Panc1 (cell line): ENCODE results near the gene ASCC1. TPM values are rescaled to one million over a fixed set of nuclear protein-coding genes. Genes with fewer than 3 reads are reported as not detected.

Experiments
- ATAC-seq: fragments of 200-7000 bp; cut with Tn5 transposase; 2 replicates; pipeline ENCODE4 v1.9.1; 2020; ENCODE audit warnings: mild to moderate bottlenecking, moderate library complexity
- BruUV-seq: library from RNA; stranded (reverse); fragments of 400-500 nt; replicated peaks from 2 replicates; lab custom pipeline; 2021; lab: Mats Ljungman, UMichigan
- CTCF ChIA-PET: fragments of 300-600 bp; sonication (Branson Sonifier 250); formaldehyde crosslinking; loops from one replicate; lab custom pipeline; 2022; ENCODE audit warnings: antibody characterized with exemption; lab: Charles Lee
- POLR2A ChIA-PET: fragments of 300-600 bp; sonication (Branson Sonifier 250); formaldehyde crosslinking; loops from one replicate; lab custom pipeline; 2022; ENCODE audit warnings: antibody characterized with exemption; lab: Charles Lee
- DNase-seq: peaks from one replicate; pipeline ENCODE4 v3.0.0-alpha.2; 2010; ENCODE audit warnings: low read depth, low spot score
- H3K27ac ChIP-seq: 2 replicates; pipeline ENCODE4 v1.5.1; 2011; ENCODE audit warnings: mild to moderate bottlenecking, low read length, inconsistent platforms
- H3K27me3 ChIP-seq: fragments of 200-500 bp; sonication (Bioruptor generic); 2 replicates; pipeline ENCODE4 v1.6.0; 2014; ENCODE audit warnings: low read length, inconsistent platforms; ENCODE audit not compliant: control insufficient read depth, insufficient read depth
- H3K36me3 ChIP-seq: fragments of 200-500 bp; sonication (Bioruptor generic); 2 replicates; pipeline ENCODE4 v1.5.1; 2014; ENCODE audit warnings: inconsistent platforms, mild to moderate bottlenecking, low read length, moderate library complexity; ENCODE audit not compliant: control insufficient read depth, insufficient read depth
- H3K4me1 ChIP-seq: 2 replicates; pipeline ENCODE4 v1.5.1; 2011; ENCODE audit warnings: inconsistent platforms, mild to moderate bottlenecking, low read length, moderate library complexity; ENCODE audit not compliant: control insufficient read depth, insufficient read depth
- H3K4me3 ChIP-seq, 2 experiments: 2 replicates each; pipeline ENCODE4 v1.5.1; 2011 to 2012; ENCODE audit warnings: low read depth in 2 of 2, low read length in 2 of 2, mild to moderate bottlenecking in 2 of 2, inconsistent platforms in 1 of 2, moderate library complexity in 1 of 2
- H3K9me3 ChIP-seq: fragments of 200-500 bp; sonication (Bioruptor generic); 2 replicates; pipeline ENCODE4 v1.5.1; 2014; ENCODE audit warnings: low read depth, mild to moderate bottlenecking, inconsistent platforms, low read length, moderate library complexity; ENCODE audit not compliant: control insufficient read depth, insufficient read depth
- CTCF ChIP-seq: fragments of 450-650 bp; IDR thresholded peaks from 2 replicates; pipeline ENCODE4 v1.5.1; 2017; ENCODE audit warnings: mild to moderate bottlenecking
- POLR2AphosphoS5 ChIP-seq: IDR thresholded peaks from 2 replicates; pipeline ENCODE4 v1.6.1; 2012; ENCODE audit warnings: mild to moderate bottlenecking, low read depth, low read length, moderate library complexity
- SIN3A ChIP-seq: IDR thresholded peaks from 2 replicates; pipeline ENCODE4 v1.6.1; 2012; ENCODE audit warnings: low read depth, mild to moderate bottlenecking, low read length, moderate library complexity, borderline replicate concordance; ENCODE audit not compliant: insufficient read depth
- TCF7L2 ChIP-seq: IDR thresholded peaks from 2 replicates; pipeline ENCODE4 v1.6.1; 2011; ENCODE audit warnings: mild to moderate bottlenecking, low read depth, low read length, inconsistent platforms
- in situ Hi-C: cut with HindIII; loops from 2 replicates; pipeline ENCODE4 v1.10.0; 2016; ENCODE audit warnings: low sequenced_read_pairs, low pct_unique_long_range_greater_than_20kb
- intact Hi-C: fragments of 100-400 bp; cut with micrococcal nuclease; formaldehyde crosslinking; loops from one replicate; pipeline ENCODE4 v1.10.0; 2022; ENCODE audit not compliant: unreplicated experiment
- total RNA-seq: library from RNA; stranded (reverse); gene quantifications from one replicate; pipeline ENCODE4 v1.2.1, GENCODE V29; 2021; ENCODE audit not compliant: unreplicated experiment
- TF ChIP-seq, protein P1 (sequence below), 2 experiments: IDR thresholded peaks; 2 replicates each; pipeline ENCODE4 v1.6.1; 2011 to 2012; ENCODE audit warnings: low read depth in 2 of 2, control low read depth in 1 of 2, low read length in 1 of 2, mild to moderate bottlenecking in 1 of 2, moderate library complexity in 1 of 2; ENCODE audit not compliant: insufficient read depth in 1 of 2

ASCC1 gene
- total RNA-seq, 1 experiment from 2014 or later = 114 TPM

- CTCF ChIA-PET = interaction anchor here (0.6 to 0.7 kb wide), 2 partner anchors 29 to 82 kb away, joined by 3 to 4 read pairs; no protein-coding TSS in a partner anchor
- no peak for ATAC-seq
- Histone ChIP-seq H3K4me3 (no peak overlapping the region), H3K4me1 (peaks cover 7% of the 10 kb centered on the region), H3K36me3 (peaks cover 8% of the 10 kb centered on the region; the same call in 1 of the 2 replicates), H3K27ac (no peak overlapping the region), H3K27me3 (no peaks in the 10 kb centered on the region), H3K9me3 (no peaks in the 10 kb centered on the region)
- intact Hi-C loops (no loop called here), in situ Hi-C loops (no loop called here)
- BruUV-seq = no TSS peak
- no peak for TF ChIP-seq POLR2AphosphoS5
- TF ChIP-seq, protein P1, sequence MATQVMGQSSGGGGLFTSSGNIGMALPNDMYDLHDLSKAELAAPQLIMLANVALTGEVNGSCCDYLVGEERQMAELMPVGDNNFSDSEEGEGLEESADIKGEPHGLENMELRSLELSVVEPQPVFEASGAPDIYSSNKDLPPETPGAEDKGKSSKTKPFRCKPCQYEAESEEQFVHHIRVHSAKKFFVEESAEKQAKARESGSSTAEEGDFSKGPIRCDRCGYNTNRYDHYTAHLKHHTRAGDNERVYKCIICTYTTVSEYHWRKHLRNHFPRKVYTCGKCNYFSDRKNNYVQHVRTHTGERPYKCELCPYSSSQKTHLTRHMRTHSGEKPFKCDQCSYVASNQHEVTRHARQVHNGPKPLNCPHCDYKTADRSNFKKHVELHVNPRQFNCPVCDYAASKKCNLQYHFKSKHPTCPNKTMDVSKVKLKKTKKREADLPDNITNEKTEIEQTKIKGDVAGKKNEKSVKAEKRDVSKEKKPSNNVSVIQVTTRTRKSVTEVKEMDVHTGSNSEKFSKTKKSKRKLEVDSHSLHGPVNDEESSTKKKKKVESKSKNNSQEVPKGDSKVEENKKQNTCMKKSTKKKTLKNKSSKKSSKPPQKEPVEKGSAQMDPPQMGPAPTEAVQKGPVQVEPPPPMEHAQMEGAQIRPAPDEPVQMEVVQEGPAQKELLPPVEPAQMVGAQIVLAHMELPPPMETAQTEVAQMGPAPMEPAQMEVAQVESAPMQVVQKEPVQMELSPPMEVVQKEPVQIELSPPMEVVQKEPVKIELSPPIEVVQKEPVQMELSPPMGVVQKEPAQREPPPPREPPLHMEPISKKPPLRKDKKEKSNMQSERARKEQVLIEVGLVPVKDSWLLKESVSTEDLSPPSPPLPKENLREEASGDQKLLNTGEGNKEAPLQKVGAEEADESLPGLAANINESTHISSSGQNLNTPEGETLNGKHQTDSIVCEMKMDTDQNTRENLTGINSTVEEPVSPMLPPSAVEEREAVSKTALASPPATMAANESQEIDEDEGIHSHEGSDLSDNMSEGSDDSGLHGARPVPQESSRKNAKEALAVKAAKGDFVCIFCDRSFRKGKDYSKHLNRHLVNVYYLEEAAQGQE (IDR thresholded peaks at IDR 0.05; ENCODE audit: insufficient read depth in 1 of 2, low read depth in 2 of 2, low read length in 1 of 2) = no peak
- no peak for TF ChIP-seq CTCF
- no peak for TF ChIP-seq SIN3A
- no peak for TF ChIP-seq TCF7L2
- POLR2A ChIA-PET = no interaction called here
- DNase-seq = no peak
Measured at GRCh38 chr10:72239409-72239808, 23.3 kb upstream of the ASCC1 start.

- H3K27me3 ChIP-seq = no peaks in the 10 kb centered on the region
- H3K36me3 ChIP-seq = peaks cover 10% of the 10 kb centered on the region; the same call in 1 of the 2 replicates
- DNase-seq = no peak
- no TSS peak for BruUV-seq
- in situ Hi-C loops = no loop called here
- intact Hi-C loops = no loop called here
- no peak overlapping the region for H3K4me3 ChIP-seq
- CTCF ChIA-PET = interaction anchor here (0.6 kb wide), 2 partner anchors 83 to 190 kb away, joined by 3 to 4 read pairs; no protein-coding TSS in a partner anchor
- POLR2A ChIA-PET = no interaction called here
- TF ChIP-seq CTCF (no peak), POLR2AphosphoS5 (no peak), SIN3A (no peak), TCF7L2 (no peak)
- TF ChIP-seq, protein P1 (IDR thresholded peaks at IDR 0.05; ENCODE audit: insufficient read depth in 1 of 2, low read depth in 2 of 2, low read length in 1 of 2) = no peak
- no peaks in the 10 kb centered on the region for H3K4me1 ChIP-seq
- H3K9me3 ChIP-seq = no peaks in the 10 kb centered on the region
- H3K27ac ChIP-seq = no peak overlapping the region
- no peak for ATAC-seq
Measured at GRCh38 chr10:72238392-72239175, 22.5 kb upstream of the ASCC1 start.
